Activated CD4-positive, alpha-beta T cell treated with anti-CD3 and anti-CD28 coated beads for 36 hours (primary cell): ENCODE measurements around the gene CSF3. TPM values are rescaled to one million over a fixed set of nuclear protein-coding genes. Genes with fewer than 3 reads are reported as not detected.

Experiments used
- ATAC-seq: fragments of 200-7000 bp; cut with Tn5 transposase; one replicate; pipeline ENCODE4 v1.10.0; 2021; ENCODE audit warnings: mild to moderate bottlenecking, moderate library complexity
- CTCF ChIA-PET: fragments of 350-600 bp; sonication (Branson Sonifier 250); formaldehyde crosslinking; loops from one replicate; lab custom pipeline; 2021; ENCODE audit warnings: antibody characterized with exemption; lab: Charles Lee
- POLR2A ChIA-PET: fragments of 350-600 bp; sonication (Branson Sonifier 250); formaldehyde crosslinking; loops from one replicate; lab custom pipeline; 2021; ENCODE audit warnings: antibody characterized with exemption, inconsistent platforms; lab: Charles Lee
- DNase-seq: peaks from one replicate; pipeline ENCODE4 v3.0.0-alpha.2; 2020
- H3K27ac Mint-ChIP-seq: one replicate; pipeline ENCODE4 v1.8.0; 2021; ENCODE audit warnings: mixed read lengths
- H3K27me3 Mint-ChIP-seq: one replicate; pipeline ENCODE4 v1.8.0; 2021; ENCODE audit warnings: mixed read lengths
- H3K36me3 Mint-ChIP-seq: one replicate; pipeline ENCODE4 v1.8.0; 2021; ENCODE audit warnings: low read depth, mixed read lengths
- H3K4me1 Mint-ChIP-seq: one replicate; pipeline ENCODE4 v1.8.0; 2021; ENCODE audit warnings: mixed read lengths
- H3K4me3 Mint-ChIP-seq: one replicate; pipeline ENCODE4 v1.8.0; 2021; ENCODE audit warnings: mild to moderate bottlenecking, moderate library complexity, mixed read lengths
- H3K9me3 Mint-ChIP-seq: one replicate; pipeline ENCODE4 v1.8.0; 2021; ENCODE audit warnings: low read depth, mixed read lengths
- intact Hi-C, 2 experiments: fragments of 100-400 bp; cut with DNase I in 1 of 2; cut with micrococcal nuclease in 1 of 2; formaldehyde crosslinking; loops; one replicate each; pipeline versions ENCODE4 v1.14.2 to v1.15.1; 2022 to 2024; cut with DNase I, micrococcal nuclease
- total RNA-seq, 2 experiments: library from RNA; stranded (reverse); gene quantifications; one replicate each; pipeline ENCODE4 v1.2.3, GENCODE V29; 2021

Gene CSF3, protein sequence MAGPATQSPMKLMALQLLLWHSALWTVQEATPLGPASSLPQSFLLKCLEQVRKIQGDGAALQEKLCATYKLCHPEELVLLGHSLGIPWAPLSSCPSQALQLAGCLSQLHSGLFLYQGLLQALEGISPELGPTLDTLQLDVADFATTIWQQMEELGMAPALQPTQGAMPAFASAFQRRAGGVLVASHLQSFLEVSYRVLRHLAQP
- total RNA-seq, result not detected

DNA sequence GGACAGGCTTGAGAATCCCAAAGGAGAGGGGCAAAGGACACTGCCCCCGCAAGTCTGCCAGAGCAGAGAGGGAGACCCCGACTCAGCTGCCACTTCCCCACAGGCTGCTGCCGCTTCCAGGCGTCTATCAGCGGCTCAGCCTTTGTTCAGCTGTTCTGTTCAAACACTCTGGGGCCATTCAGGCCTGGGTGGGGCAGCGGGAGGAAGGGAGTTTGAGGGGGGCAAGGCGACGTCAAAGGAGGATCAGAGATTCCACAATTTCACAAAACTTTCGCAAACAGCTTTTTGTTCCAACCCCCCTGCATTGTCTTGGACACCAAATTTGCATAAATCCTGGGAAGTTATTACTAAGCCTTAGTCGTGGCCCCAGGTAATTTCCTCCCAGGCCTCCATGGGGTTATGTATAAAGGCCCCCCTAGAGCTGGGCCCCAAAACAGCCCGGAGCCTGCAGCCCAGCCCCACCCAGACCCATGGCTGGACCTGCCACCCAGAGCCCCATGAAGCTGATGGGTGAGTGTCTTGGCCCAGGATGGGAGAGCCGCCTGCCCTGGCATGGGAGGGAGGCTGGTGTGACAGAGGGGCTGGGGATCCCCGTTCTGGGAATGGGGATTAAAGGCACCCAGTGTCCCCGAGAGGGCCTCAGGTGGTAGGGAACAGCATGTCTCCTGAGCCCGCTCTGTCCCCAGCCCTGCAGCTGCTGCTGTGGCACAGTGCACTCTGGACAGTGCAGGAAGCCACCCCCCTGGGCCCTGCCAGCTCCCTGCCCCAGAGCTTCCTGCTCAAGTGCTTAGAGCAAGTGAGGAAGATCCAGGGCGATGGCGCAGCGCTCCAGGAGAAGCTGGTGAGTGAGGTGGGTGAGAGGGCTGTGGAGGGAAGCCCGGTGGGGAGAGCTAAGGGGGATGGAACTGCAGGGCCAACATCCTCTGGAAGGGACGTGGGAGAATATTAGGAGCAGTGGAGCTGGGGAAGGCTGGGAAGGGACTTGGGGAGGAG is at the start of gene CSF3:
Gene CSF3 (plus strand): TSS at position 436 of the 993 bp plus-strand sequence. CDS start 35 bp downstream, at position 471.
- intact Hi-C loops, result loop anchor here in 1 of 2 experiments (10.0 kb wide), 1 partner anchor 270 kb away; the partner anchor contains the start of gene CDC6
- H3K27ac Mint-ChIP-seq, result no peak within 1 kb of the TSS
- peaks cover 4% of the 10 kb centered on the region for H3K36me3 Mint-ChIP-seq
- ChIA-PET CTCF (interaction anchor here (0.6 to 5.5 kb wide), 10 partner anchors 11 to 394 kb away, joined by 3 to 77 read pairs (median 3); no protein-coding TSS in a partner anchor), POLR2A (no interaction called here)
- H3K4me3 Mint-ChIP-seq, result no peak within 1 kb of the TSS
- peaks cover 3% of the 10 kb centered on the region for H3K27me3 Mint-ChIP-seq
- H3K4me1 Mint-ChIP-seq, result no peaks in the 10 kb centered on the region
- no peaks in the 10 kb centered on the region for H3K9me3 Mint-ChIP-seq
- no peak for ATAC-seq
- DNase-seq, result no peak

DNA sequence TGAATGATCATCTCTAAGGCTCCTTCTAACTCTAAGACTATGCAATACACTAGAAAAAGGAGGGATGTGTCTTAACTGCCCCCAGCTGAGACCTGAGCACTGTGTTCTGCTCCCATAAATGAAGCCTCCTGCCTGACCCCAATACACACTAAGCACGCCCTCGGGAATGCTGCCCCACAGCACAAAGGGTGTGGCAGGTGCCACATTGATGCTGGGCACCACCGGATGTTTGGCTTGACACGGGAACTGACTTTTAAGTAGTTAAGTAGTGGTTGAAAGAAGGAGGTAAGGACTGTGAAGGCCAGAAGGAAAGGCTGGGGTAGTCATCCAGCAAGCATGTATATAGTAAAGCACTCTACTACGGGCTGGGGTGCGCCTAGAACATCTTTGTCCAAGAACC is 48.5 kb upstream of the CSF3 start:
- ChIA-PET CTCF (interaction anchor here (1.2 kb wide), 1 partner anchor 9 kb away, joined by 4 read pairs; no protein-coding TSS in a partner anchor), POLR2A (no interaction called here)
- Mint-ChIP-seq H3K36me3 (no peaks in the 10 kb centered on the region), H3K27ac (no peak overlapping the region), H3K9me3 (no peaks in the 10 kb centered on the region), H3K4me3 (no peak overlapping the region), H3K27me3 (peaks cover 11% of the 10 kb centered on the region), H3K4me1 (peaks cover 18% of the 10 kb centered on the region)
- no peak for ATAC-seq
- intact Hi-C loops, result no loop called here
- DNase-seq, result no peak

DNA sequence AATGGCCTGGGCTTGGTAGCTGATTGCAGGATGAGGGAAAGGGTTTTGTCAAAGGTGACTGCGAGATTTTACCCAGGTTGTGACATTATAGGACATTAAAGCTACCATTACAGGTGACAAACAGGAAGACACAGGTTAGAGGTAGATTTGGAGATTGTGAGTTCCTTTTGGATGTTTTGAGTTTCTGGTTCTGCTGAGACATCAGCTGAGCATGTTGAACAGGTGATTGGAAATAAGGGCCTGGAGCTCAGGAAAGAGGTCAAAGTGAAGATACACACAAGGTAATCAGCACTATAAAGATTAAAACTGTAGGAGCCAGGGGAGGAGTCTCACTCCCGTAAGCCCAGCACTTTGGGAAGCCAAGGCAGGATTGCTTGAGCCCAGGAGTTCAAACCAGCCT is 46.5 kb upstream of the CSF3 start:
- POLR2A ChIA-PET, result no interaction called here

DNA sequence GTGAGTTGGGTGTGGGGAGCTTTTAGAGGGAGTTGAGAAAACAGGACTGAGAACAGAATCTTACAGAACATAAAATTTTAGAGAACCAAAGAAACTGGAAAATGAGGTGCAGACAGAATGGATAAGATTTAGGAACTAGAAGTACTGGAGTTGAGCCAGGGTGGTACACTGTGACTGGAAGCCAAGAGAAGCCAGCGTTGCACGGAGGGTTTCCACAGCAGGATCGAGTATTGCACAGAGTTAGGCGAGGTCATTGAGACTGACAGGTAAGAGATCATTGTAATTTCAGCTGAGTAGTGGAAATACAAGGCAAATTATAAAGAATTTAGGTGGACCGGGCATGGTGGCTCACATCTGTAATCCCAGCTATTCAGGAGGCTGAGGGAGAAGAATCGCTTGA is 45.9 kb upstream of the CSF3 start:
- intact Hi-C loops, result no loop called here
- ChIA-PET CTCF (interaction anchor here (0.9 to 1.3 kb wide), 2 partner anchors 11 to 14 kb away, joined by 3 to 4 read pairs; partner anchors contain the start of gene PSMD3), POLR2A (no interaction called here)

More for the DNA sequence above, 46.5 kb upstream of the CSF3 start:
- H3K9me3 Mint-ChIP-seq, result no peaks in the 10 kb centered on the region
- intact Hi-C loops, result no loop called here
- no peaks in the 10 kb centered on the region for H3K36me3 Mint-ChIP-seq
- peaks cover 7% of the 10 kb centered on the region for H3K4me1 Mint-ChIP-seq
- CTCF ChIA-PET, result interaction anchor here (1.3 to 1.5 kb wide), 2 partner anchors 11 to 14 kb away, joined by 3 to 4 read pairs; no protein-coding TSS in a partner anchor
- no peak overlapping the region for H3K27ac Mint-ChIP-seq
- peaks cover 13% of the 10 kb centered on the region for H3K27me3 Mint-ChIP-seq
- ATAC-seq, result no peak
- no peak overlapping the region for H3K4me3 Mint-ChIP-seq
- DNase-seq, result no peak

DNA sequence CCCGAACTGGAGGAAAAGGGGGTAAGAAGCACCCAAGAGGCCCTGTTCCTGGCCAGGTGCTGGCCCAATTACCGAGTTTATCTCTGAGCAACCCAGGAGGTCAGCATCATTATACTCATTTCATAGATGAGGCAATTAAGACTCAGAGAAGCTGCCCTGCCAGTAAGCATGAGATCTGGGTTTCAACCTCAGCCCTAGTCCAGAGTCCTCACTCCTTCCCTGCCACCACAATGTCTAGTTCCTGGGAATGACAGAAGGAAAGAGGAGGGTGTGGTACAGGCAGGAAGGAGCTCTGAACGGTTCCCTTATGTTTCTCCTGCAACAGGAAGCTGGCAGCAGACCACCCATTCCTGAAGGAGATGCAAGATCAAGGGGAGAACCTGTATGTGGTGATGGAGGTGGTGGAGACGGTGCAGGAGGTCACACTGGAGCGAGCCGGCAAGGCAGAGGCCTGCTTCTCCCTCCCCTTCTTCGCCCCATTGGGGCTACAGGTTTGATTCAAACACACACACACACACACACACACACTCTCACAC is 45.0 kb upstream of the CSF3 start:
- H3K27ac Mint-ChIP-seq, result no peak overlapping the region
- POLR2A ChIA-PET, result no interaction called here
- H3K9me3 Mint-ChIP-seq, result no peaks in the 10 kb centered on the region

More for the DNA sequence above, 45.9 kb upstream of the CSF3 start:
- no peaks in the 10 kb centered on the region for H3K36me3 Mint-ChIP-seq
- H3K27me3 Mint-ChIP-seq, result peaks cover 18% of the 10 kb centered on the region
- no peaks in the 10 kb centered on the region for H3K9me3 Mint-ChIP-seq
- peaks cover 3% of the 10 kb centered on the region for H3K4me1 Mint-ChIP-seq
- no peak overlapping the region for H3K4me3 Mint-ChIP-seq
- H3K27ac Mint-ChIP-seq, result no peak overlapping the region
- no peak for ATAC-seq
- DNase-seq, result no peak

DNA sequence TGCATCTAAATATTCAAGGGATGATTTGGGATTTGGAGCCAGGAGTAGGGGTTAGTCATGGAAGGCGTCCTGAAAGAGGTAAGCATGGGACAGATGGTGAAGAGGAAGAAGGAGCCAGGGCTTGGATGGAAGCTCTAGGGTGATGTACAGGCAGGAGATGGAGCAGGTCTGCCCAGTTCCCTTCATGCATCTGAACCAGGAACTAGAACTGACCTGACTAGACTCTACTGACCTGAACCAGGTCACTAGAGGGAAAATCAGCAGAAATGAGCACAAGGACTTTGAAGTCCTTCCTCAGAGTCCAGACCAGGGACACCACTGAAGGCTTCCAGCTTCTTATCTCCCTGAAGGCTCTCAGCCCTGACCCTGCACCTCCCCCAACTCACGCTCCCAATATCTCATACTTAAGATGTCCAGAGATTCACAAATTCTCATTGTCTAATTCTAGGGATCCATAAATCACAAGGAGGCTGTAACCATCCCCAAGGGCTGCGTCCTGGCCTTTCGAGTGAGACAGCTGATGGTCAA is 44.1 kb upstream of the CSF3 start:
- no peak overlapping the region for H3K27ac Mint-ChIP-seq
- no peak for ATAC-seq
- peaks cover 18% of the 10 kb centered on the region for H3K27me3 Mint-ChIP-seq
- POLR2A ChIA-PET, result no interaction called here
- H3K4me1 Mint-ChIP-seq, result peaks cover 3% of the 10 kb centered on the region
- H3K36me3 Mint-ChIP-seq, result no peaks in the 10 kb centered on the region
- DNase-seq, result no peak
- intact Hi-C loops, result no loop called here
- H3K4me3 Mint-ChIP-seq, result no peak overlapping the region
- no peaks in the 10 kb centered on the region for H3K9me3 Mint-ChIP-seq
- CTCF ChIA-PET, result interaction anchor here (1.7 kb wide), 1 partner anchor 13 kb away, joined by 5 read pairs; no protein-coding TSS in a partner anchor

More for the DNA sequence above, 45.0 kb upstream of the CSF3 start:
- Mint-ChIP-seq H3K27me3 (peaks cover 18% of the 10 kb centered on the region), H3K4me3 (no peak overlapping the region), H3K4me1 (peaks cover 3% of the 10 kb centered on the region), H3K36me3 (no peaks in the 10 kb centered on the region)
- DNase-seq, result no peak
- no peak for ATAC-seq
- CTCF ChIA-PET, result interaction anchor here (0.9 to 1.7 kb wide), 2 partner anchors 11 to 12 kb away, joined by 3 to 5 read pairs; partner anchors contain the start of gene PSMD3
- intact Hi-C loops, result no loop called here

DNA sequence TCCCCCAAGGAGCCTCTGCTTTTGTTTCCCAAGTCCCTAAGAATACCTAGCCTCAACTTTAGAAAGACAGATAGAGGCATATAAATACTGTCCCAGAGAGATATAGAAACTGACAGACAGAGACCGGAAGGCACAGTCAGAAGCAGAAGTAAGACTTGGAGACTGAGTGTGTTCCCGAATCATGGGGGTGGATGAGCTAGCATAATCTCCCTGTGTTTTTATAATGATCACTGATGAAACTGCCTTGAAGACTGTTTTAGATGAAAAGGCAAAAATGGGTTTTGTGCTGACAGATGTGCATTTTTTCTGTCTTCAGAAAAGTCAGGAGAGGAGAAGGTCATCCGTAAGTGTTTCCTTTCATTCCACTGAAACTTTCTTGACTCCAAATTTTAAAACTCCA is 43.0 kb upstream of the CSF3 start:
- Mint-ChIP-seq H3K4me1 (peaks cover 3% of the 10 kb centered on the region), H3K27me3 (peaks cover 18% of the 10 kb centered on the region), H3K9me3 (no peaks in the 10 kb centered on the region), H3K27ac (no peak overlapping the region), H3K36me3 (no peaks in the 10 kb centered on the region), H3K4me3 (no peak overlapping the region)
- CTCF ChIA-PET, result interaction anchor here (0.6 to 1.1 kb wide), 3 partner anchors 8 to 331 kb away, joined by 3 read pairs; partner anchors contain the start of gene PSMD3
- intact Hi-C loops, result no loop called here
- POLR2A ChIA-PET, result interaction anchor here (0.6 kb wide), 2 partner anchors 73 to 1880 kb away, joined by 7 to 8 read pairs; no protein-coding TSS in a partner anchor
- ATAC-seq (no peak), DNase-seq (no peak)

DNA sequence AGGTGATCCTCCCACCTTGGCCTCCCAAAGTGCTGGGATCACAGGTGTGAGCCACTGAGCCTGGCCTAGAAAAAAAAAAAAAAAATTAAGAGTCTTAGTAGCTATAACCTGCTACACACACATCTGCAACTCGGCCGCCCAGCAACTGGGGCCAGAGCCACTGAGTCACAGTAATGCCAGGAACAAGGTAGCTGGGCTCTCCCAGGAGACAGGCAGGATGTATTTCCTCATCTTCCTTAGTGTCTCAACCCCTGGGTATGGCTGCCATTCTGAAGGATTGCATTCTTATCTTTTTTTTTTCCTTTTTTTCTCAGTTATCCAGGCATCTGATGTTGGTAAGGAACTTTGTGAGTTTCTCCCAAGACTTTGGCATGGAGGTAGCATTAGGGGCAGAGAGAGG is 41.7 kb upstream of the CSF3 start:
- CTCF ChIA-PET, result interaction anchor here (0.7 kb wide), 1 partner anchor 10 kb away, joined by 3 read pairs; no protein-coding TSS in a partner anchor
- peaks cover 3% of the 10 kb centered on the region for H3K4me1 Mint-ChIP-seq

DNA sequence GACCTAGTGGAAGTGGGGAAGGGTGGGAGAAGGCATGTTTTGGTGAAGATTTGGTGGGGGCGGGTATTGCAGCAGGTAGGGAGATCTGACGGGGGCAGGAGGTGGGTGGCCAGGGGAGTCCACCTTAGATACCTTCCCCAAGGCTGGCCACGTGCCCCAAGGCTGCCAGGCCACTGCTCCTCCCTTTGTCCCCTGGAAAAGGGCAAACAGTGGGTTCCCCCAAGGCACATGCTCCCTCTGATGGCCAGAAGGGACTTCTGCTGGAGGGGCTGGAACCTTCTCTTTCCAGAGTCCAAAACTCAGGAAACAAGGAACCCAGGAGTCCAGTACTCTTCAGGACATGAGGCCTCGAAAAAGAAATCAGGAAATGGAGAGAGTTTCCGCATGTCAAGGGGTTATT is 40.8 kb upstream of the CSF3 start:
- no peaks in the 10 kb centered on the region for H3K36me3 Mint-ChIP-seq
- H3K9me3 Mint-ChIP-seq, result no peaks in the 10 kb centered on the region
- ATAC-seq (no peak), DNase-seq (no peak)
- CTCF ChIA-PET, result interaction anchor here (7.4 kb wide), 1 partner anchor 17 kb away, joined by 87 read pairs; no protein-coding TSS in a partner anchor
- intact Hi-C loops, result no loop called here
- no peak overlapping the region for H3K4me3 Mint-ChIP-seq
- POLR2A ChIA-PET, result interaction anchor here (0.6 kb wide), 1 partner anchor 34 kb away, joined by 5 read pairs; no protein-coding TSS in a partner anchor
- peaks cover 20% of the 10 kb centered on the region for H3K27me3 Mint-ChIP-seq
- peaks cover 6% of the 10 kb centered on the region for H3K4me1 Mint-ChIP-seq
- no peak overlapping the region for H3K27ac Mint-ChIP-seq

More for the DNA sequence above, 41.7 kb upstream of the CSF3 start:
- POLR2A ChIA-PET, result no interaction called here
- DNase-seq (no peak), ATAC-seq (no peak)
- intact Hi-C loops, result no loop called here
- no peaks in the 10 kb centered on the region for H3K36me3 Mint-ChIP-seq
- peaks cover 18% of the 10 kb centered on the region for H3K27me3 Mint-ChIP-seq
- H3K4me3 Mint-ChIP-seq, result no peak overlapping the region
- H3K9me3 Mint-ChIP-seq, result no peaks in the 10 kb centered on the region
- no peak overlapping the region for H3K27ac Mint-ChIP-seq

DNA sequence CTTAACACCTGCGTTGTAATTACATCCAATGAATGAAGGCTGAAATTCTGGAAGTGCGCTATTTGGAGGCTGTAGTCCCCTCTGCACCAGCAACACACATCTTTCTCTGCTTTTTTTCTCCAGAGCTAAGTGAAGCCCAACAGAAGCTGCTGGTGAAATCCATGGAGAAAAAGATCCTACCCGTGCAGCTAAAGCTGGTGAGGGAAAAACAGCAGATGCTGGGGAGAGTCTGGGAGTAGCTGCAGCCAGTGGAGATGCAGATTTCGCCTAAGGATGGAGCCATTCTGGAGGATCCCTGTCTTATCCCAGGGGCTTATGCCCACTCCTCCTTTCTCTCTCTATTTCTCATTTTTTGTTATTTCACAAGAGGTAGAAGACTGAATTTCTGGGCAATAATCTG is 39.4 kb upstream of the CSF3 start:
- H3K4me1 Mint-ChIP-seq, result peaks cover 14% of the 10 kb centered on the region
- POLR2A ChIA-PET, result interaction anchor here (0.5 kb wide), 1 partner anchor 77 kb away, joined by 11 read pairs; no protein-coding TSS in a partner anchor
- peaks cover 13% of the 10 kb centered on the region for H3K27me3 Mint-ChIP-seq

More for the DNA sequence above, 39.4 kb upstream of the CSF3 start:
- CTCF ChIA-PET, result interaction anchor here (0.6 to 7.4 kb wide), 6 partner anchors 12 to 354 kb away, joined by 3 to 87 read pairs (median 3); no protein-coding TSS in a partner anchor
- Mint-ChIP-seq H3K27ac (no peak overlapping the region), H3K9me3 (no peaks in the 10 kb centered on the region), H3K4me3 (no peak overlapping the region), H3K36me3 (no peaks in the 10 kb centered on the region)
- DNase-seq, result no peak
- intact Hi-C loops, result no loop called here
- ATAC-seq, result no peak
